Measurements from ENCODE around the gene TUBB1. TPM values are rescaled to one million over a fixed set of nuclear protein-coding genes. Genes with fewer than 3 reads are reported as not detected.

TUBB1 gene
- total and polyA plus RNA-seq, 2 of the 4 experiments (the other 2 are of a cell fraction), result not detected

GRCh38 chr20:59002874-59003399, 16.3 kb upstream of the TUBB1 start:
- no peak overlapping the region for H2AK5ac ChIP-seq (ENCODE audit: low read depth, low read length)
- no peak for DNase-seq
- no peak overlapping the region for H4K5ac ChIP-seq (ENCODE audit: low read depth, low read length)
- no peak overlapping the region for H3K23ac ChIP-seq (ENCODE audit: low read depth, low read length)
- no TSS peak for BruUV-seq (replicated peaks)
- no peak for TF ChIP-seq RCOR1 (IDR thresholded peaks at IDR 0.05; ENCODE audit: insufficient replicate concordance, low read length)
- no peak for TF ChIP-seq CHD1 (IDR thresholded peaks at IDR 0.05; ENCODE audit: low read depth, low read length)
- no peak for TF ChIP-seq ELK1 (IDR thresholded peaks at IDR 0.05; ENCODE audit: borderline replicate concordance, low read depth, low read length)
- TF ChIP-seq SMC3 (IDR thresholded peaks at IDR 0.05; ENCODE audit: low read depth, low read length), result no peak
- TF ChIP-seq MAZ (IDR thresholded peaks at IDR 0.05; ENCODE audit: borderline replicate concordance, low read depth, low read length), result no peak
- TF ChIP-seq BHLHE40 (IDR thresholded peaks at IDR 0.05; ENCODE audit: low read depth, low read length), result no peak
- TF ChIP-seq MXI1 (IDR thresholded peaks at IDR 0.05; ENCODE audit: borderline replicate concordance, low read depth, low read length), result no peak
- CTCF ChIA-PET, result no interaction called here
- H3K14ac ChIP-seq (replicated peaks; ENCODE audit: low read depth, low read length), result no peak overlapping the region
- H3K9me3 ChIP-seq (ENCODE audit: control insufficient read depth, insufficient read depth, low read length), result no peaks in the 10 kb centered on the region
- no peak overlapping the region for H3K18ac ChIP-seq (ENCODE audit: low read depth, low read length)
- 78% methylated on average over 15 of the region's 17 CpGs; no CpG with 5 or more reads in 1 of the 2 experiments for WGBS, 2 experiments (ENCODE audit: extremely low coverage in 2 of 2, insufficient read length in 1 of 2)
- no peak overlapping the region for H3K9ac ChIP-seq (ENCODE audit: low read depth, low read length)
- in situ Hi-C loops (cut with MboI; ENCODE audit: low sequenced_read_pairs) (no loop called here), dilution Hi-C loops (cut with HindIII; ENCODE audit: low sequenced_read_pairs, unreplicated experiment) (no loop called here), intact Hi-C loops (cut with micrococcal nuclease) (no loop called here)
- no peak overlapping the region for H3K4ac ChIP-seq (ENCODE audit: low read depth, low read length)
- H3K79me1 ChIP-seq (ENCODE audit: low read depth in 1 of 2, low read length in 2 of 2), result peaks cover 10 to 35% of the 10 kb centered on the region in 2 experiments; a peak in 3 of 4 replicates
- H2BK20ac ChIP-seq (ENCODE audit: low read depth, low read length), result no peak overlapping the region
- no peak overlapping the region for H3K4me2 ChIP-seq (ENCODE audit: low read depth, low read length)
- no peak overlapping the region for H2BK120ac ChIP-seq (ENCODE audit: low read depth, low read length)
- no peak overlapping the region for H3K56ac ChIP-seq (ENCODE audit: extremely low read depth, insufficient read depth, low read length)
- no peak overlapping the region for H4K8ac ChIP-seq (ENCODE audit: low read depth in 2 of 2, low read length in 2 of 2)
- H2AFZ ChIP-seq (replicated peaks; ENCODE audit: low read length, poor library complexity), result no peak overlapping the region
- H3K36me3 ChIP-seq (ENCODE audit: control insufficient read depth, insufficient read depth, low read length), result peaks cover 13% of the 10 kb centered on the region
- peak overlapping the region; percentile 61 for H2AK9ac ChIP-seq (replicated peaks; ENCODE audit: low read depth, low read length, poor library complexity)
- H3K4me1 ChIP-seq (ENCODE audit: control insufficient read depth, insufficient read depth, low read length), result peaks cover 12% of the 10 kb centered on the region
- no peak for ATAC-seq (ENCODE audit: low read depth)
- H4K20me1 ChIP-seq (ENCODE audit: insufficient read depth, low read length), result no peaks in the 10 kb centered on the region; the same call in 1 of the 2 replicates
- no peak overlapping the region for H4K91ac ChIP-seq (ENCODE audit: insufficient read depth, low read depth, low read length)
- H3K9me1 ChIP-seq (ENCODE audit: insufficient read depth, low read length), result peaks cover 11% of the 10 kb centered on the region; the same call in 1 of the 2 replicates
- no peak overlapping the region for H2BK5ac ChIP-seq (ENCODE audit: low read depth, low read length, poor library complexity, severe bottlenecking)
- POLR2A ChIA-PET (ENCODE audit: unreplicated experiment), result no interaction called here
- H3K27me3 ChIP-seq (ENCODE audit: control insufficient read depth, insufficient read depth, low read length), result no peaks in the 10 kb centered on the region
- no peak overlapping the region for H3K4me3 ChIP-seq (ENCODE audit: insufficient read depth, low read depth, low read length)
- H3K27ac ChIP-seq (ENCODE audit: insufficient read depth, low read length), result no peak overlapping the region
- H2BK15ac ChIP-seq (ENCODE audit: low read depth, low read length), result no peak overlapping the region

Measured in IMR-90 (cell line).